Neural cell (in vitro differentiated cells): ENCODE data around the gene TRIM56.

Experiments
- CTCF ChIP-seq: fragments of 450-650 bp; IDR thresholded peaks from 2 replicates; pipeline ENCODE4 v1.5.1; 2014; ENCODE audit warnings: antibody characterized with exemption, mild to moderate bottlenecking, moderate library complexity; ENCODE audit not compliant: poor library complexity, severe bottlenecking
- EP300 ChIP-seq: fragments of 450-650 bp; conservative IDR thresholded peaks from 2 replicates; pipeline ENCODE4 v1.6.1; 2014; ENCODE audit warnings: antibody characterized with exemption, mild to moderate bottlenecking, moderate library complexity; ENCODE audit not compliant: poor library complexity, severe bottlenecking
- EZH2 ChIP-seq: fragments of 200-600, 300-800 bp; shearing (Covaris generic), sonication (generic); IDR thresholded peaks from 2 replicates; pipeline ENCODE4 v1.6.1; 2014; ENCODE audit warnings: antibody characterized with exemption, low read length, borderline replicate concordance, mild to moderate bottlenecking; ENCODE audit not compliant: insufficient read depth, poor library complexity, severe bottlenecking
- MXI1 ChIP-seq: fragments of 450-650 bp; conservative IDR thresholded peaks from 2 replicates; pipeline ENCODE4 v1.6.1; 2014; ENCODE audit warnings: antibody characterized with exemption, mild to moderate bottlenecking; ENCODE audit not compliant: poor library complexity, severe bottlenecking
- POLR2AphosphoS5 ChIP-seq: IDR thresholded peaks from 2 replicates; pipeline ENCODE4 v1.6.1; 2012
- RAD21 ChIP-seq: fragments of 450-650 bp; conservative IDR thresholded peaks from 2 replicates; pipeline ENCODE4 v1.6.1; 2014; ENCODE audit warnings: antibody characterized with exemption, mild to moderate bottlenecking, moderate library complexity
- REST ChIP-seq: IDR thresholded peaks from 2 replicates; pipeline ENCODE4 v1.6.1; 2012; ENCODE audit warnings: borderline replicate concordance
- SMC3 ChIP-seq: fragments of 450-650 bp; conservative IDR thresholded peaks from 2 replicates; pipeline ENCODE4 v1.6.1; 2014; ENCODE audit warnings: antibody characterized with exemption, mild to moderate bottlenecking, moderate library complexity; ENCODE audit not compliant: poor library complexity
- TAF1 ChIP-seq: IDR thresholded peaks from 2 replicates; pipeline ENCODE4 v1.6.1; 2012; ENCODE audit warnings: low read depth

DNA sequence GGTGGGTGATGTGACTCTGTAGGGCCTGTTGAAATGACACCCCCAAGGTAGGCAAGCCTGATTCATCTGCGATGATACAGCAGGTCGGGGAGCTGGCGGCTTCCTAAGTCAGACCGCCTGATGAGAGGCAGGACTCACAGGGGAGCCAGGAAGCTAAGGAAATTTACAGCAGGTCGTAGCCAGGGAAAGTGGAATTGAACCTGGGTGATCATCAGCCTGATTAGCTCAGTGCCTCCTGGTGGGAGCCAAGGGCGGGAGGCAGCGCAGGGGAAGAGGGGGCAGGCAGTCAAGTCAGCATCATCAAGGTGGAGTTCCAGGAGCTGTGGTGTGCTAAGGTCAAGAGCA lies 18.5 kb upstream of the TRIM56 start:
- TF ChIP-seq TAF1 (no peak), POLR2AphosphoS5 (no peak), CTCF (no peak), RAD21 (no peak), EZH2 (no peak), SMC3 (no peak), EP300 (no peak), REST (no peak), MXI1 (no peak)
